NCI-H1930 (cell line): ENCODE data around the gene GNPNAT1.
"Not testable (repeated sequence)": the region's sequence is repeated elsewhere in the genome, so short reads cannot be mapped to it uniquely, and the experiment has no call there.

Experiments used
- DNase-seq, 2 experiments: peaks; one replicate each; lab custom pipeline; 2025; lab: John Stamatoyannopoulos, UW

The GNPNAT1 gene

DNA sequence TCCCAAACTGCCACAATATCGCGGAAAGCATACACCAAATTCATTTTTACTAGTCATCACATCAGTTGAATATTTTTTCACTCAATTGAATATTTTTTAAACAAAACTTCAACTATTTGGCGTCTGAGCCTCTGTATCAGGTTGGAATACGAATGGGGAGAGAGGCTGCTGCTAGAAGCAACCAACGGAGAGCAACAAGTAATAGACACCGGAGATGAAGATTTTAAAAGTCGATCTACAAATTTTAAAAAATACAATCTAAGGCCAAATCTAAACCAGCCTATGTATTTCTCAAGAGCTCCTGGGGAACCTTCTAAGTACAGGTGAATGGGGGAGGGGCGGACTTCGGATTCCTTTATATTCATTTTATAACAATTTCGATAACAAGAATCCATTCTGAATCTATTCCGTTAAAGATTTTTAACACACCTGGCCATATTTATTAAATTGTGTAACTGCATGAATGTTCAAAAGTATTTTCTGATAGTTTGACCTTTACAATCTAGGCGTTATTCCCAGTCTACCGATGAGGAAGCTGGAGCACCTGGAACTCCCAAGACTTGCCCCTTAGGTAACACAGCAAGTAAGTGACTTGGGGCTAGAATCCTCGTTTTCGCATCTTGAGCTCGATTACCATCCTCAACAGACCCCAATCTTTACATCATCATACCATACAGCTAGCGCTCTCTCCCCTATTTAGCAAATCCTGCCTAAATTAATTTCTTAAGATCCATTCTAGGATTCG is 1.2 kb downstream of the GNPNAT1 start:
- no peak for DNase-seq

DNA sequence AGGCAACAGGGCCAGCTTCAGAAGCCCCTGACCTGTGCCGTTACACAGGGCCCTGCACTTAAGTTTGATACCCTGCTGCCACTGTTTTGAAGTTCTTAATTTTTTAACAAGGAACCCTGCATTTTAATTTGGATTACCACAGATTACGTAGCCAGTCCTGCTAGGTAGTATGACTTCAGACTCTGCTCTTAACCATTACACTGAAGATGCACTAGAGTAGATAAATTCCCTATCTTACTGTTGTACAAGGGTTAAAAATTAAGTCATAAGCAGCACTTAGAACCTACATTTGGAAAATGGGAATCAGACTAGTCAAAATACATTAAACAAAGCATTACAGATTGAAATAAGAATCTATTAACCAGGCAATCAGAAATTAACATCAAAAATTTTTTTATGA is 2.3 kb downstream of the GNPNAT1 start:
- DNase-seq: no peak

DNA sequence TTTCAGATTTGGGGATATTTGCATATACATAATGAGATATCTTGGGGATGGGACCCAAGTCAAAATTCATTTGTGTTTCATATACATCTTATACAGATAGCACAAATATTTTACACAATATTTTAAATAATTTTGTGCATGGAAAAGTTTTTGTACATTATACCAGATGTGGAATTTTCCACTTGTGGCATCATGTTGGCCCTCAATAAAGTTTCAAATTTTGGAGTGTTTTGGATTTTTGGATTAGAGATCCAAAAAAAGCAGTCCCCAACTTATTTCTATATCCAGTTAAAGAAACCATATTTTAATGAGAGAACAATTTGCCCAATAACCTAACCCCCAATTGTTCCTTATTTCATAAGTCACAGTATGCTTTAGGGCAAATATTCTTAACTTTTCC is 4.5 kb downstream of the GNPNAT1 start:
- no peak for DNase-seq

DNA sequence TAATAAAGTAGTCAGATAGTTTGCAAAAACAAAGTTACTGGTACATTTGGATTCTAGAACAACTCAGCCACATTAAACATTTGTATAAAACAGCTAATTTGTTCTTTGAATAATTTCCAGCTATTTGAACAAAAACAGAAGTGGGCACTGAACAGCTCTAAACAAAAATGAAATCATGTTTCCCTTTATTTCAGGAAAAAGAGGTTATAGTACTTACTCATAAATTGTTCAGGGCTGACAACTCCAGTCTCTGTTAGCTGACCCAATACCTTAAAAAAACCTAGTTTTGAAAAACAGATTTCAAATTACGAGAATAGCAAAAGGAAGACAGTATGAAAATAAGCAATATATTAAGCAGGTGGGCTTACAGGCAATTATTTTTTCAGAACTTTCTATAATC is 8.2 kb downstream of the GNPNAT1 start:
- DNase-seq: no peak

DNA sequence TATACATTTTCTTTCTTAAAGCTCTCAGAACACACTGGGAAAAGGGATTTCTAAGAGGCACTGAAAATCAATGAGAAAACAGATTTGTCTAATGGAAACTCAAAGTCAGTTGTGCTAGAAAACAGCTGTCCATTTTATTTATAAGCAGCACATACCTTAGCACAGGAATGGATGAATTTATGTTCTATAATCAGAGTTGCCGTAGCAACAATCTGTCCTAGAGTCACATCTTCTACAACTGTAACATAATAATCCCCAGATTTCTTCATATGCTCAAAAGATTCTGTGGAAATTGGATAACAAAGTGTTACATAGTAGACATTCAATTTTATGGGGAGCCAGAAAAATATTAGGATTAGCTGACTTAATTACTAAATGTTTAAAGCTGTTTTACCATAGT is 9.8 kb downstream of the GNPNAT1 start:
- DNase-seq: no peak

DNA sequence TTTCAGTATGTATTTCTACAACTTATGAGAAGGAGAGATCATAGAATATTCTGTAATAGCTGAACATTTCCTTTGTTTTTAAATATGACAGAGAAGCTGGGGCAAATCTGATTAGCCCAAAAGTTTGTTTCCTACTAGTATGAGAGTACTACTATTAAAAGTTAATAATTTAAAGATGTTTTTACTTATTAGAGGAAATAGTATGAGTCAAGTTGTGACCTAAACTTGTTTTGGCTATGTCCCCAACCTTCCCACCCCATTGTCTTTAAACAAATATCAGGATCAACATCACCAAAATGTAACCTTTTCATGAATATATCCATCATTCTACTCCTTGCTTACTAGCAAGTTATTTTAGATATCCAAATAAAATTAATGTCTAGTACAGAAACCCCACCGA is 10.5 kb downstream of the GNPNAT1 start:
- DNase-seq: no peak

DNA sequence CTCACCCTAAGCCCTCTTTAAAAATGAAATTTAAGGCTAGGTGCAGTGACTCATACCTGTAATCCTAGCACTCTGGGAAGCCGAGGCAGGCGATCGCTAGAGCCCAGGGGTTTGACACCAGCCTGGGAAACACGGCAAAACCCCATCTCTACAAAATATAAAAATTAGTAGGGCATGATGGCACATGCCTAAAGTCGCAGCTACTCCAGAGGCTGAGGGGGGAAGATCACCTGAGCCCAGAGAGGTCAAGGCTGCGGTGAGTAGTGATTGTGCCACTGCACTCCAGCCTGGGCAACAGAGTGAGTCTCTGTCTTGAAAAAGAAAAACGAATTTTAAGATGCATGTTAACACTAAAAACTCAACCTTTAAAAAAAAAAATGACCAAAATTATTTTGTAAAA is 12.7 kb downstream of the GNPNAT1 start:
- DNase-seq: no peak

DNA sequence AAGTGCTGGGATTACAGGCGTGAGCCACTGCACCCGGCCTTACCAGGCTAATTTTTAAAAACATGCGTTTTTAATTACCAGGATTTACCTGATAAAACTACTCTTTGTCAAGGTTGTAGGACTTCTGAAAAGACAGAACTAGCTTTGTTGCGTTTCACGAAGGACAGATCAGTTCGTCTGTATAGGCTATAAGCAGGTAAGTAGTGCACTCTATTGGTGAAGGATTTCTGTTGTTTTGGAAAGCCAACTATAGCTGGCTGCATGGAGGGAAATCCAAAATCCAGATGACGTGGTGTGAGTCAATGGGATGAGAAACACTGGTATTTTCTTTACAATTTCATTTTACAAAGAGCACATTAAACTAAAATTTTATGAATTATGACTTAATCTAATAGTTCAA is 14.6 kb downstream of the GNPNAT1 start:
- no peak for DNase-seq

DNA sequence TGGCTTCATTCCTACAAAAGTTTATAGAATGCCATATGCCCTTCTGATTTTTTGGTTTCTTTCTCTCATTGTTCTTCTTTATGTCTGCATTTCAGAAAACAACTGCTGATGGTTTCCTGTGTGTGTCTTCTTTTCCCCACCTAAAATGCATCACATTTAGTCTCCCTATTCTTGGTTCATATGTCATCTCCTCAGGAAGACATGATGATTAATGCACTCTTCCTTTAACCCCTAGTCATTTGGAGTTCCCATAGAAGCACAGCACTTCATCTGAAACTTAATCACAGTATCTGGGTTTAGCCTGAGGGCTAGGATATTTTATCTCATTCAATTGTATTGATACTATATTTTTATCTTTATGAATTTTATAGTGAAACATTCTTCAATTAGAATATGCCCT is 21.5 kb downstream of the GNPNAT1 start:
- DNase-seq: no peak

DNA sequence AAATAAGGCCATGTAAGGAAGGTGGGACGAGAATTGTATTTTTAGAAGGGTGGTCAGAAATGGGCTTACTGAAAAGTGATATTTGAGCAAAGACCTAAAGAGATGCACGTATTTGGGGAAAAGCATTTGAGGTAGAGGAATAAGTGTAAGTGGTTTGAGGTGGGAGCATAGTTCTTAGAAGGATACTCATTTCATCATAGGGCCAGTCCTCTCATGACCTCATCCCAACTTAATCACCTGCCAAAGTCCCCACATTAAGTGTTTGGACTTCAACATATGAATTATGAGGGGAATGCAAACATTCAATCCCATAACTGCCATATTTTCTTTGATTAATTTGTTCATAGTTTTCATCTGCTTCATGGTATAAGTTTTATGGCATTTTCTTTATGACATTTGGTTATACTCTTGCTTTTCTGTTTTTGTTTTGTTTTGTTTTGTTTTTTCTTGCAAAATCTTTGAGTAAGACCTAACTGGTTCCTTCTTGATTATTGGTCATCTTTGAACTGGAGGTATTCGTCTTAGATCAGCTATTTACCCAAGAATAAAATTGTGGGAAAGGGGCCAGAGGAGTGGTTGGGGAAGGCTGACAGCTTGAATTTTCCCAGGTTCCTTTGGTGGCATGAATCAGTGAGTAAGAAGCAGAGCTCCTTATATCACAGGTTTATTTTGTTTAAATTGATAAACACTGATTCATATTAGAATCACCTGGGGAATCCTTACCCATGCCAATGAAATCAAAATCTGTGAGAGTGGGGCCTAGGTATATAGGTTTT is 24.2 kb downstream of the GNPNAT1 start:
- DNase-seq: no peak

DNA sequence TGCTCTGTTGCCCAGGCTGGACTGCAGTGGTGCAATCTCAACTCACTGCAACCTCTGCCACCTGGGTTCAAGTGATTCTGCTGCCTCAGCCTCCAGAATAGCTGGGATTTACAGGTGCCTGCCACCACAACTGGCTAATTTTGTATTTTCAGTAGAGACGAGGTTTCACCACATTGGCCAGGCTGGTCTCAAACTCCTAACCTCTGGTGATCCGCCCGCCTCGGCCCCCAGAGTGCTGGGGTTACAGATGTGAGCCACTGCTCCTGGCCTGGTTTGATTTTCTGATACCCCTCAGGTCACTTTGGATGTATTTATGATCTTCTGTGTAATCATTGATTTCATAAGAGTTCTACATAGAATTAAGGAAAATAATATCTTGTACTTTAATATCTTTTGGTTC is 28.5 kb downstream of the GNPNAT1 start:
- not testable (repeated sequence) for DNase-seq

DNA sequence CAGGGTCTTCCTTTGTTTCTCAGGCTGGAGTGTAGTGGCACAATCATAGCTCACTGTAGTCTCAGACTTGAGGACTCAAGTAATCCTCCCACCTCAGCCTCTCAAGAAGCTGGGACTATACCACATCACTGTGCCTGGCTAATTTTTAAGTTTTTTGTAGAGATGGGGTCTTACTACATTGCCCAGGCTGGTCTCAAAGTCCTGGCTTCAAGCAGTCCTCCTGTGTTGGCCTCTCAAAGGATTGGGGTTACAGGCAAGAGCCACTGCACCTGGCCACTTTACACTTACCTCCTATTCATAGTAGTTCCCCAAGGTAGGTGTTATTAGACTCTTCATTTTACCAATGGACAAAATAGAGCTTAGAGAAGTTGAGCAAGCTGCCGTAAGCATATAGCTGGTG is 32.3 kb downstream of the GNPNAT1 start:
- no peak for DNase-seq

DNA sequence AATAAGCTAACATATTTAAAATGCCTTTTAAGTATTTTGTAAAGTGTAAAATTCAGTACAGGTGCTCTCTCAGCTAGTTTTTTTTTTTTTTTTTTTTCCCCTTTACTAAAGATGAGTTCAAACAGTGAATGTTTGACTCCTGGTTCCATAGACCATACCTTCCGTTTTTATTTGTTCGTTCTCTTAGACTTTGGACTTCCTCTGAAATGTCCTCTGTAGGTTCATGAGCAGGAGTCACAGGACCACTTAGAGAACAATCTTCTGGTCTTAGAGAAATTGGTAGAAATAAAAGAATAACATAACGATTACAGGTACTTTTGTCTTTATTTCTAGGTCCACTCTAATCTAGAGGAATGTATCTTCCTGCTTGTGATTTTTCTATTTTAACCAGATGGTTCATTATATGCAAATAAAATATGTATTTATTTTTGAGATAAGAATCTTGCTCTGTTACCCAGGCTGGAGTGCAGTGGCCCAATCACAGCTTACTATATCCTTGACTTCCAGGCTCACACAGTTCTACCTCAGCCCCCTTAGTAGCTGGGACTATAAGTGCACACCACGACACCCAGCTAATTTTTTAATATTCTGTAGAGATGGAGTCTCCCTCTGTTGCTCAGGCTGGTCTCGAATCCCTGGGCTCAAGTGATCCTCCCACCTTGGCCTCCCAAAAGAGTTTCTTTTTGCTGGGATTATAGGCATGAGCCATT is 35.6 kb downstream of the GNPNAT1 start:
- DNase-seq: no peak

DNA sequence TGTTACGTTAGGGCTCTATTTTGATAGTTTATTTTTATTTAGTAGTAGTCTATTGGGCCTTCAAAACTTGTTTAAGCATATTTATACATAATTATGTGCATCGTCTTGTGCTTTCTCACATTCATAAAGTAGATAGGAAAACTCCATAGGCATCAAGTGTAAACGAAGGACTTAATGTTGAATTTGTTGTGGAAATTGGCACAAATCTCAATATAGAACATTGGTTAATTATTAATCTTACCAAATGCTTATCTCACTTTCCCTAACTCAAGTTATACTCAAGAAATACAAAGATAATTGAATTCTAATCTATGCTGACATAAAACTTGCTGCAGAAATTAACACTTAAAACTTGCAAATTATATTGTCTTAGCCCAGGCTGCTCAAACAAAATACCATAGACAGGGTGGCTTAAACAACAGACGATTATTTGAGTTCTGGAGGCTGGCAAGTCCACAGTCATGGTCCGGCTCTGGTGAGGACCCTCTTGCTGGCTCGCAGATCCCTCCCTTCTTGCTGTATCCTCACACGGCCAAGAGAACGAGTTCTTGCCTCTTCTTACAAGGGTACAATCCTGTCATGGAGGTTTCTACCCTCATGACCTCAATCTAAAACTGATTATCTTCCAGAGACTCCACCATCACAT is 42.6 kb downstream of the GNPNAT1 start:
- DNase-seq: no peak

DNA sequence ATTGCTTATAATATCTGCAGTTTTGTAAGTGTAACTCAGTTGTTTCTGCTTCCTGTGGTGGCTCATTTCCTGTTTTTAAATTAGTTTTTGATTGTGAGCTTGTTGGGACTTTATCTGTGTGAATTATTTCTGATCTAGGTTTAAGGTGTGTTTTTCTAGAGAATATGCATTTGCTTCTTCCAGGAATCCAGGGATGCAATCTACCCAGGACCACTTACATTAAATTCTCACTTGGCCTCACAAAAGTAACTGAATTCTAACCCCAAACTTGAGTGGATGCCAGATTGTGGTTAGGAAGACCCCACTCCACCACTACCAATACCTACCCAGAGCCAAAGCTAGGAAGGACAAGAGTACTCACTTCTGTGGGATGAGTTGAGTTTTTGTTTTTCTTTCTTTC is 49.5 kb downstream of the GNPNAT1 start:
- DNase-seq: no peak

DNA sequence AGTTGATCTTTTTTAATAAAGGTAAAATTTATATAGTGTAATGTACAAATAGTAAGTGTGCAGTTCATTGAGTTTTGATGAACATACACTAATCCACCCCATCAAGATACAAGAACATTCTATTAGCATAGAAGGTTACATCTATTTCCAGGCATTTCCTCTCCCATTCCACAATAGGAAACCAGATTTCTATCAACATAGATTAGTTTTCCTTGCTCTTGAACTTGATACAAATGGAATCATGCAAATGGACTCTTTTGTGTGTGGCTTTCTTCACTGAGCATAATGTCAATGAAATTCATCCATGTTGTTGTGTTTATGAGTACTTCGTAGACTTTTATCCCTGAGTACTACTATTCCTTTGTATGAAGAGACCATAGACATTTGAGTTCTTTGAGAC is 50.7 kb downstream of the GNPNAT1 start:
- DNase-seq: no peak

DNA sequence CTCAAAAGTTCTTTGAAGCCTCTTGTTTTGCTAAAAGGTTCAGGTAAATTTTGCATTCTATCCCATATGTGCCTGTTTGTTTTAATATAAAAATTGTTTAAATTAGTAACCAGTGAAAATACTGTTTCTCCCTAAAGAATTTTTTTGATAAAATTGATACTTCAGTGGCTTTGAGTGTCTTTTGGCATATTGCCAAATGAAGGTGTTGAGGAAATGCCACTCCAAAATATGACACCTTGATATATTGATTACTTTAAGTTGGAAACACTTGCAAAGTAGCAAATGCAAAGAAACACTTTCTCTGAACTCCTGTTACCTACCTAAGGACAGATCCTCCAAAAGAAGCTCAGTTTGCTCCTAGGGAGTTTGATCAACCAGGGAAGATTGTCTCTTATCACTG is 53.0 kb downstream of the GNPNAT1 start:
- DNase-seq: no peak

DNA sequence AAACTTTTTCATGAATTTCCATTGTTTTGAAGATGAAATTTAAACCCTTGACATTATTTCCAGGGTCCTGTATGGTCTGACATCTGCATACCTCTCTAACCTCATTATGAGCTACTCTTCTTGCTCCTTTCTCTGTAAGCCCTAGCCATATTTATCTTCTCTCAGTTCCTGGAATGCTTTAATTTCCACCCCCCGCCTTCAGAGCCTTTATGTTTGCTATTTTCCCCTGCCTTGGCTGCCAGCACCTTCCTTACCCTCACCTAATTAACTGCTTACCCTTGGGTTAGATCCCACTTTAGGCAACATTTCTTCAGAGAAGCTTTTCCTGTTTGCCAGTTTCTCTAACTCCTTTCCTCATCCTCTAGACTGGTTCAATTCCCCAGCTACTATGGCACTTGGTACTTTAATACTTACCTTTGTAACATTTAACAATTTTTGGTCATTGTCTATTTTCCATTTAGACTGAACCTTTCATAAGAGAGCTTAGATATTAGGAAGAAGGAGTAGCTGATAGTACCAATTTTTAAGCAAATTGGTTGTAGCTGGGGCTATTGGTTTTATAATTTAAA is 55.4 kb downstream of the GNPNAT1 start:
- no peak for DNase-seq

DNA sequence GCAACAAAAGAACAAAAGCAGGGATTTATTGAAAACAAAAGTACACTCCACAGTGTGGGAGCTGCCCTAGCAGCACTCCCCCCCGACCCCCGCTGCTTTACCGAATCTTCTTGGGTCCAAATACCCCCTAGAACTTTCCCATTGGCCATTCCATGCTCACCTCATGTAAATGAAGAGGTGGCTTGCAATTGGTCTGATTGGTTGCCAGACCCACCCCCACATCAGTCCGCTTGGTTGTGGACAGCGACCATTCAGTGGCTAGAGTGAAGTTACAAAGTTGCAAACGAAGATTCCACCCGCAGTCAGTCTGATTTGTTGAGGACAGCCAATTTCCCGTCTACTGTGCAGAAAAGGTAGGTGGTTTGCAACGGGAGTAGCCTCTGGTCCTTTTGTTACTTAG is 57.6 kb downstream of the GNPNAT1 start:
- DNase-seq: no peak

DNA sequence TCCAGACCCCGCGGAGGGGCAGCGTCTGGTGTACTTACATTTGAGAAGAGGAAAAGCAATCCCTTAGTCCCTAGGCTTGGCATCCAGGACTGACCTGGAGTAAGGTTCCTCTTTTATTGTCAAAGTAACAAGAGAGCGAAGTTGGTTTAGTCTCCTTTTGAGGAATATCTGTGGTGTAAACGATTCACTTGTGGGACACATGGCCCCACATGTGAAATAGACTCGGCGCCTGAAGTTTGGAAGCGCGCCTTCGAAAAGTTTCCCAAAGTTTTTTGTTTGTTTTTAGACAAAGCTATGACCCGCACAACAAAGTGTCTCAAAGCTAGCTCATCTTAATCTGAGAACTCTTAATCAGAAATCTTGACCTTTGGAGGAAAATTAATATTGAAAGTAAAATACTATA is 60.7 kb downstream of the GNPNAT1 start:
- DNase-seq: no peak

DNA sequence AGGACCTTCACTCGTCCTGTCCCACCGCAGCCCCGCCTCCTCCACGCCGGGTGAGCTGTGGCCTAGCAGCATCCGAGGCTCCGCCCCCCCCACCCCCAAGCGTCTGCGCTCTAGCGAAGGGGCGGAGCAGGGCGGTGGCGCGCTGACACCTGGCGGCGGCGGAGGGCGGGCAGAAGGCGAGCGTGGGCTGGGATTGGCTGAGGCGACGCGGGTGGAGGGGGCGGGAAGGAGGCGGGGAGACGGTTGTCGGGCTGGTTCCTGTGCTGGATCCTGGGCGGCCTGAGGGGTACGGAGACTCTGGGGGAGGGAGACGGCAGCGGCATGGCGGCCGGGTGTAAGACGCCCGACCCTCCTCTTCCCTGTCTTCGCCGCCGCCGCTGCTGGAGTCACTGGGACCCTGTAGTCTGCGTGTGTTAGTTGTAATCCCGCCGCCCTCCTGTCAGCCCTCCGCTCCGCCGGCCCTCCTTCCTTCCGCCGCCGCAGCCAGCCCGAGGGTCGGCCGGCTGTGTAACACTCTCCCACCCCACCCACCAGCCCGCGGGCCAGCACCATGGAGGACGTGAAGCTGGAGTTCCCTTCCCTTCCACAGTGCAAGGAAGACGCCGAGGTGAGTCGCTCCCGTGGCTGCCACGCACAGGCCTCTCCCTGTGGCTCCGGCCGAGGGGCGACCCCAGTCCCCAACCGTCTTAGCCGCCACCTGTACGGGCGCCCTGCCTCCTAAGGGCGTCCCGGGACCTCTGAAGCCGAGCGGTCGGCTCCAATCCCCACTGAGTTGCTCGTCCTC is 61.3 kb downstream of the GNPNAT1 start, which contains the start of gene STYX:
Gene STYX (plus strand): TSS at position 242 of the 784 bp plus-strand sequence. CDS start 309 bp downstream, at position 551.
- peak; percentile 95 for DNase-seq
